H1 (cell line): ENCODE data around the gene GNG12. TPM values are rescaled to one million over a fixed set of nuclear protein-coding genes. Genes with fewer than 3 reads are reported as not detected.

Experiments used
- CTCF ChIA-PET: fragments of 300-600 bp; sonication (Branson Sonifier 250); formaldehyde crosslinking; loops from one replicate; lab custom pipeline; 2021; ENCODE audit not compliant: partially characterized antibody; lab: Charles Lee
- POLR2A ChIA-PET: fragments of 300-600 bp; sonication (Branson Sonifier 250); formaldehyde crosslinking; loops from one replicate; lab custom pipeline; 2021; ENCODE audit warnings: inconsistent platforms; ENCODE audit not compliant: partially characterized antibody; lab: Charles Lee
- DNase-seq, 2 experiments: peaks; one replicate each; pipeline versions ENCODE4 v3.0.0 to v3.0.0-alpha.2; 2010 to 2022; ENCODE audit warnings: low spot score in 2 of 2, low read depth in 1 of 2, mixed read lengths in 1 of 2
- FAIRE-seq: peaks from 2 replicates; lab custom pipeline; 2011; peaks lifted over from hg19 to GRCh38; lab: Jason Lieb, UNC
- H2AFZ ChIP-seq: 2 replicates; pipeline ENCODE4 v1.8.1; 2012; ENCODE audit warnings: low read length, inconsistent platforms
- H2AK5ac ChIP-seq: 2 replicates; pipeline ENCODE4 v1.6.1; 2013; ENCODE audit warnings: low read depth, low read length
- H2BK120ac ChIP-seq: replicated peaks from 2 replicates; pipeline ENCODE3; 2013; ENCODE audit warnings: low read depth, low read length, inconsistent platforms
- H2BK12ac ChIP-seq: 2 replicates; pipeline ENCODE4 v1.6.1; 2013; ENCODE audit warnings: low read depth, low read length
- H2BK15ac ChIP-seq: 2 replicates; pipeline ENCODE4 v1.6.1; 2013; ENCODE audit warnings: low read length
- H2BK20ac ChIP-seq: 2 replicates; pipeline ENCODE4 v1.6.1; 2013; ENCODE audit warnings: low read length
- H2BK5ac ChIP-seq: 2 replicates; pipeline ENCODE4 v1.6.1; 2013; ENCODE audit warnings: low read depth, low read length
- H3K14ac ChIP-seq: 2 replicates; pipeline ENCODE4 v1.6.1; 2013; ENCODE audit warnings: inconsistent platforms; ENCODE audit not compliant: insufficient read length
- H3K18ac ChIP-seq: 2 replicates; pipeline ENCODE4 v1.6.1; 2013; ENCODE audit warnings: low read length; ENCODE audit errors: extremely low read depth
- H3K23ac ChIP-seq: 2 replicates; pipeline ENCODE4 v1.6.1; 2013; ENCODE audit warnings: inconsistent platforms; ENCODE audit not compliant: insufficient read length
- H3K23me2 ChIP-seq: 2 replicates; pipeline ENCODE4 v1.6.1; 2013; ENCODE audit warnings: low read depth, low read length
- H3K27ac ChIP-seq: 2 replicates; pipeline ENCODE4 v1.6.1; 2011; ENCODE audit warnings: low read depth, low read length, inconsistent platforms
- H3K27me3 ChIP-seq, 4 experiments: replicated peaks in 1 of 4; 1 replicate in 1 of 4; 2 replicates in 3 of 4; pipeline versions ENCODE4 v1.6.1 to v1.8.1; 2011 to 2013; ENCODE audit warnings: low read length in 3 of 4, mild to moderate bottlenecking in 3 of 4, inconsistent platforms in 2 of 4, mixed read lengths in 2 of 4, moderate library complexity in 1 of 4; ENCODE audit not compliant: control insufficient read depth in 3 of 4, insufficient read depth in 3 of 4; ENCODE audit errors: extremely low read depth in 1 of 4
- H3K36me3 ChIP-seq, 4 experiments: 2 replicates each; pipeline versions ENCODE4 v1.6.1 to v1.8.1; 2011 to 2013; ENCODE audit warnings: mild to moderate bottlenecking in 4 of 4, low read length in 3 of 4, moderate library complexity in 2 of 4, control low read depth in 1 of 4, inconsistent platforms in 1 of 4; ENCODE audit not compliant: insufficient read depth in 4 of 4, control insufficient read depth in 2 of 4
- H3K4ac ChIP-seq: replicated peaks from 2 replicates; pipeline ENCODE3; 2013; ENCODE audit warnings: low read length, low read depth, mixed read lengths, inconsistent platforms; ENCODE audit not compliant: insufficient read length
- H3K4me1 ChIP-seq, 4 experiments: replicated peaks in 1 of 4; 1 replicate in 1 of 4; 2 replicates in 3 of 4; pipeline versions ENCODE4 v1.6.1 to v1.8.1; 2011 to 2013; ENCODE audit warnings: low read length in 3 of 4, inconsistent platforms in 2 of 4, mixed read lengths in 1 of 4; ENCODE audit not compliant: insufficient read depth in 4 of 4, control insufficient read depth in 3 of 4
- H3K4me2 ChIP-seq, 2 experiments: 2 replicates each; pipeline versions ENCODE4 v1.6.1 to v1.8.1; 2011 to 2013; ENCODE audit warnings: low read depth in 2 of 2, low read length in 2 of 2, control low read depth in 1 of 2, inconsistent platforms in 1 of 2, mild to moderate bottlenecking in 1 of 2; ENCODE audit not compliant: insufficient read depth in 1 of 2
- H3K4me3 ChIP-seq, 4 experiments: fragments of 200-600, 300-600 bp in 1 of 4; sonication (generic), shearing (Covaris generic), sonication (Bioruptor Twin) in 1 of 4; 2 replicates each; pipeline versions ENCODE4 v1.5.1 to v1.8.1; 2011 to 2016; ENCODE audit warnings: low read length in 4 of 4, low read depth in 3 of 4, control low read depth in 2 of 4, inconsistent platforms in 2 of 4, mild to moderate bottlenecking in 2 of 4, mixed read lengths in 1 of 4, moderate library complexity in 1 of 4; ENCODE audit not compliant: insufficient read depth in 2 of 4; ENCODE audit errors: extremely low read depth in 1 of 4
- H3K56ac ChIP-seq: replicated peaks from 2 replicates; pipeline ENCODE3; 2013; ENCODE audit warnings: low read depth, mild to moderate bottlenecking, mixed read lengths, low read length, inconsistent platforms; ENCODE audit not compliant: insufficient read length
- H3K79me1 ChIP-seq: 2 replicates; pipeline ENCODE4 v1.6.1; 2013; ENCODE audit warnings: low read depth, low read length, control low read depth
- H3K79me2 ChIP-seq, 2 experiments: 2 replicates each; pipeline versions ENCODE4 v1.6.1 to v1.8.1; 2012 to 2013; ENCODE audit warnings: low read length in 2 of 2, mild to moderate bottlenecking in 2 of 2, inconsistent platforms in 1 of 2; ENCODE audit not compliant: insufficient read depth in 2 of 2, control insufficient read depth in 1 of 2
- H3K9ac ChIP-seq, 4 experiments: replicated peaks in 1 of 4; 1 replicate in 1 of 4; 2 replicates in 3 of 4; pipeline versions ENCODE4 v1.6.1 to v1.8.1; 2011 to 2013; ENCODE audit warnings: low read depth in 3 of 4, low read length in 3 of 4, control low read depth in 2 of 4, mild to moderate bottlenecking in 2 of 4, moderate library complexity in 2 of 4, inconsistent platforms in 1 of 4; ENCODE audit errors: extremely low read depth in 1 of 4
- H3K9me3 ChIP-seq, 2 experiments: 2 replicates each; pipeline versions ENCODE4 v1.6.1 to v1.8.1; 2012 to 2013; ENCODE audit warnings: mild to moderate bottlenecking in 2 of 2, moderate library complexity in 2 of 2, control low read depth in 1 of 2, inconsistent platforms in 1 of 2, low read depth in 1 of 2, low read length in 1 of 2, mixed read lengths in 1 of 2; ENCODE audit not compliant: insufficient read depth in 2 of 2
- H4K20me1 ChIP-seq, 2 experiments: replicated peaks in 1 of 2; 2 replicates each; pipeline versions ENCODE3 to v1.8.1; 2011 to 2013; ENCODE audit warnings: inconsistent platforms in 2 of 2, low read length in 2 of 2, mild to moderate bottlenecking in 1 of 2; ENCODE audit not compliant: insufficient read depth in 2 of 2, control insufficient read depth in 1 of 2
- H4K5ac ChIP-seq: 2 replicates; pipeline ENCODE4 v1.6.1; 2013; ENCODE audit warnings: low read length, low read depth, mixed read lengths, inconsistent platforms; ENCODE audit not compliant: insufficient read length
- H4K8ac ChIP-seq: 2 replicates; pipeline ENCODE4 v1.8.0; 2013; ENCODE audit warnings: mild to moderate bottlenecking, moderate library complexity, low read length, inconsistent platforms; ENCODE audit not compliant: insufficient read depth; ENCODE audit errors: extremely low read depth
- H4K91ac ChIP-seq: replicated peaks from 2 replicates; pipeline ENCODE3; 2013; ENCODE audit warnings: low read length, mixed read lengths, inconsistent platforms; ENCODE audit not compliant: insufficient read length
- CHD2 ChIP-seq: IDR thresholded peaks from 2 replicates; pipeline ENCODE4 v1.6.1; 2012; ENCODE audit warnings: low read length, improper control_type of control experiment
- POLR2AphosphoS5 ChIP-seq: IDR thresholded peaks from 2 replicates; pipeline ENCODE4 v1.6.1; 2011; ENCODE audit warnings: low read depth, low read length
- TBP ChIP-seq: IDR thresholded peaks from 2 replicates; pipeline ENCODE4 v1.6.1; 2011; ENCODE audit warnings: low read depth, low read length, improper control_type of control experiment
- WGBS, 2 experiments: shearing (Covaris generic) in 1 of 2; methylation state at CpG; one replicate each; pipeline versions ENCODE4 v1.1.6 to v1.1.7; 2013 to 2015; ENCODE audit warnings: low lambda C conversion rate in 2 of 2, mixed read lengths in 2 of 2, inconsistent platforms in 1 of 2, low coverage in 1 of 2, missing lambda C conversion rate in 1 of 2; ENCODE audit not compliant: insufficient replicate concordance in 2 of 2, insufficient coverage in 1 of 2, insufficient read length in 1 of 2; ENCODE audit errors: extremely low coverage in 1 of 2, missing lambda C conversion rate in 1 of 2; 5-methylcytosine and 5-hydroxymethylcytosine counted together
- polyA plus RNA-seq, 7 experiments: library from polyadenylated mRNA; depleted of rRNA in 3 of 7; stranded (reverse) in 5 of 7; unstranded in 2 of 7; fragments of >200 nt in 5 of 7; fragments of 200-250 nt in 2 of 7; gene quantifications; 1 replicate in 5 of 7; 2 replicates in 1 of 7; 4 replicates in 1 of 7; pipeline versions ENCODE4 v1.2.1 to v1.2.3, GENCODE V29; 2011 to 2013; ENCODE audit warnings: missing spikeins in 2 of 7, mixed read lengths in 2 of 7
- total RNA-seq: library from RNA; stranded (reverse); fragmentation: NEBNext Ultra II Directional; extraction: Animal tissue kit (Norgen Biotek cat#: 25700); gene quantifications from 2 replicates; pipeline ENCODE4 v1.2.1, GENCODE V29; 2021

The GNG12 gene
- total and polyA plus RNA-seq, 2 of the 8 experiments (the other 6 are each of a cell fraction or from before 2014, with no cell fraction given), result 11.4 to 35.8 TPM

DNA sequence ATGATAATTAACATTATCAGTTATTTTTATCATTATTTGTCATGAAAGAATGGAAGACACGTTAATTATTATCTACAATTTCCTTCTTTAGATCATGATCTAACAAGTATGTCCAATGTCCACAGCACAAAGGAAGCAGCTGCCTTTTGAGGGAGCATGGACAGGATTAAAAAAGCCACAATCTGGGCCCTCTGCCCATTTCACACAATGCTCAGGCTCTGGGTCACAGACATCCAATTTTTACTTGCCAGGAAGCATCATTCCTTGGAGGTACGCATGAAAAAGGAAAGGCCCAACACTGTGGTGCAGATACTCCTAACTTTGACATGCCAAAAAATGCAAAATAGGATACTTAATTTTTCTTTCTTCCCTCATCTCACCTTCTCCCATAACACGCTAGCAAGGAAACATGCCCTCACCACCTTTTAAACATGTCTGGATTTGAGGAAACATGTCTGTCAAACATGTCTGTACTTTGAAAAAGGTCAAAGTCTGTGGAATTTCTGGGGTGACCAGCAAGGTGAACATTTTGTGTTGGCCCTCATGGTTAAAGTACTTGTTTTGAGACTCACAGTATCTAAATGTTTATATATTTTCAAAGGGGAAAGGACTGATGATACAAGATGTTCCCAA lies 108.2 kb downstream of the GNG12 start:
- no peak overlapping the region for H4K91ac ChIP-seq
- H3K18ac ChIP-seq, result no peak overlapping the region
- no peak overlapping the region for H3K14ac ChIP-seq
- POLR2A ChIA-PET, result no interaction called here
- DNase-seq, result no peak
- H3K27ac ChIP-seq, result no peak overlapping the region
- H2BK120ac ChIP-seq, result no peak overlapping the region
- no peak overlapping the region for H3K4me2 ChIP-seq
- no peak overlapping the region for H3K4me3 ChIP-seq
- no peak overlapping the region for H2BK15ac ChIP-seq
- FAIRE-seq, result no peak
- H4K8ac ChIP-seq, result no peak overlapping the region
- no peak overlapping the region for H2BK5ac ChIP-seq
- no peak overlapping the region for H3K9ac ChIP-seq
- WGBS, 2 experiments, result 92% methylated on average over 3 of the region's 3 CpGs; no CpG with 5 or more reads in 1 of the 2 experiments
- no peaks in the 10 kb centered on the region for H4K20me1 ChIP-seq
- H3K4ac ChIP-seq, result no peak overlapping the region
- no peaks in the 10 kb centered on the region for H3K27me3 ChIP-seq
- TF ChIP-seq CHD2 (no peak), POLR2AphosphoS5 (no peak), TBP (no peak)
- TF ChIP-seq, all 59 proteins: peak for 0
- no peak overlapping the region for H2AK5ac ChIP-seq
- no peaks in the 10 kb centered on the region for H3K23me2 ChIP-seq
- CTCF ChIA-PET, result no interaction called here
- H3K23ac ChIP-seq, result no peak overlapping the region
- no peaks in the 10 kb centered on the region for H3K36me3 ChIP-seq
- H3K4me1 ChIP-seq, result peaks cover 0 to 7% (median 3%) of the 10 kb centered on the region in 4 experiments; a peak in 3 of 7 replicates
- no peaks in the 10 kb centered on the region for H3K79me2 ChIP-seq
- no peak overlapping the region for H2AFZ ChIP-seq
- H4K5ac ChIP-seq, result no peak overlapping the region
- H3K9me3 ChIP-seq, result no peaks in the 10 kb centered on the region
- no peak overlapping the region for H3K56ac ChIP-seq
- no peak overlapping the region for H2BK20ac ChIP-seq
- H2BK12ac ChIP-seq, result no peak overlapping the region
- H3K79me1 ChIP-seq, result no peaks in the 10 kb centered on the region
